ENCODE data around the gene ALKBH5. TPM values are rescaled to one million over a fixed set of nuclear protein-coding genes. Genes with fewer than 3 reads are reported as not detected.

Gene ALKBH5
- total and polyA plus RNA-seq, 2 of the 8 experiments (the other 6 are each of a cell fraction or from before 2014, with no cell fraction given) = 63.7 to 86.4 TPM

DNA sequence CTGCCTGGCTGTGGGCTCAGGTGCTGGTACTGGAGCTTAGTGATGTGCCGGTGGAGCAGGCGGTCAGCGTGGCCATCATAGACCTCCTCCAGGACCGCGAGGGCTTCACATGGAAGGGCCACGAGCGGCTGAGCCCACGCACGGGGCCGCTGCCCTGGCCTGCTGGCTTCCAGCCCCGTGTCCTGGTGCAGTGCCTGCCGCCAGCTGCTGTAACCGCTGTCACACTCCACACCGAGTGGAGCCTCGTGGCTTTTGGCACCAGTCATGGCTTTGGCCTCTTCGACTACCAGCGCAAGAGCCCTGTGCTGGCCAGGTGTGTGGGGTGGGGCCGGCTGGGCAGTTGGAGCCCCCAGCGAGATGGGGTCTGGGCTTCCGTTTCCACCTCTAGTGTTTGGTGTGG, 53.8 kb downstream of the ALKBH5 start:
- Histone ChIP-seq H3K9ac (replicated peaks in 1 of 4; ENCODE audit: extremely low read depth in 1 of 4, low read depth in 3 of 4, low read length in 3 of 4) (no peak overlapping the region), H3K4me1 (replicated peaks in 1 of 4; ENCODE audit: control insufficient read depth in 3 of 4, insufficient read depth in 4 of 4, low read length in 3 of 4) (no peaks in the 10 kb centered on the region; a peak in 1 of 7 replicates), H4K20me1 (replicated peaks in 1 of 2; ENCODE audit: control insufficient read depth in 1 of 2, insufficient read depth in 2 of 2, low read length in 2 of 2) (peaks cover 6 to 23% of the 10 kb centered on the region in 2 experiments), H4K8ac (ENCODE audit: extremely low read depth, insufficient read depth, low read length) (no peak overlapping the region; the same call in 1 of the 2 replicates), H2BK15ac (ENCODE audit: low read length) (no peak overlapping the region), H3K18ac (ENCODE audit: extremely low read depth, low read length) (no peak overlapping the region), H3K27ac (ENCODE audit: low read depth, low read length) (no peak overlapping the region), H3K4me3 (ENCODE audit: extremely low read depth in 1 of 4, insufficient read depth in 2 of 4, low read depth in 3 of 4, low read length in 4 of 4) (no peak overlapping the region), H3K27me3 (replicated peaks in 1 of 4; ENCODE audit: control insufficient read depth in 3 of 4, extremely low read depth in 1 of 4, insufficient read depth in 3 of 4, low read length in 3 of 4) (peaks cover 0 to 2% (median 0%) of the 10 kb centered on the region in 4 experiments; a peak in 1 of 7 replicates), H2AK5ac (ENCODE audit: low read depth, low read length) (no peak overlapping the region), H3K23me2 (ENCODE audit: low read depth, low read length) (no peaks in the 10 kb centered on the region), H2BK20ac (ENCODE audit: low read length) (no peak overlapping the region), H3K4ac (replicated peaks; ENCODE audit: insufficient read length, low read depth, low read length) (no peak overlapping the region), H3K9me3 (ENCODE audit: insufficient read depth in 2 of 2, low read depth in 1 of 2, low read length in 1 of 2) (no peaks in the 10 kb centered on the region), H2BK12ac (ENCODE audit: low read depth, low read length) (no peak overlapping the region), H4K91ac (replicated peaks; ENCODE audit: insufficient read length, low read length) (no peak overlapping the region), H3K14ac (ENCODE audit: insufficient read length) (no peak overlapping the region), H3K79me1 (ENCODE audit: low read depth, low read length) (peaks cover 6% of the 10 kb centered on the region), H3K4me2 (ENCODE audit: insufficient read depth in 1 of 2, low read depth in 2 of 2, low read length in 2 of 2) (no peak overlapping the region), H3K79me2 (ENCODE audit: control insufficient read depth in 1 of 2, insufficient read depth in 2 of 2, low read length in 2 of 2) (0 out of 4 replicates have a peak, but pooled peaks cover 0 to 5% of the 10 kb centered on the region in 2 experiments), H3K56ac (replicated peaks; ENCODE audit: insufficient read length, low read depth, low read length) (no peak overlapping the region), H3K36me3 (ENCODE audit: control insufficient read depth in 2 of 4, insufficient read depth in 4 of 4, low read length in 3 of 4) (peaks cover 28 to 67% (median 49%) of the 10 kb centered on the region in 4 experiments; a peak in 7 of 8 replicates), H3K23ac (ENCODE audit: insufficient read length) (no peak overlapping the region), H4K5ac (ENCODE audit: insufficient read length, low read depth, low read length) (no peak overlapping the region), H2BK5ac (ENCODE audit: low read depth, low read length) (no peak overlapping the region), H2BK120ac (replicated peaks; ENCODE audit: low read depth, low read length) (no peak overlapping the region), H2AFZ (ENCODE audit: low read length) (no peak overlapping the region)
- ChIA-PET POLR2A (ENCODE audit: partially characterized antibody) (interaction anchor here (0.6 to 13.9 kb wide), 3 partner anchors 9 to 23 kb away, joined by 3 to 171 read pairs (median 4); partner anchors contain the start of genes FLII and MIEF2), CTCF (ENCODE audit: partially characterized antibody) (interaction anchor here (0.9 to 2.1 kb wide), 2 partner anchors 20 to 29 kb away, joined by 4 to 6 read pairs; no protein-coding TSS in a partner anchor)
- DNase-seq (ENCODE audit: low read depth in 1 of 2, low spot score in 2 of 2) (no peak), FAIRE-seq (no peak)
- 96% methylated on average over 19 of the region's 20 CpGs; no CpG with 5 or more reads in 1 of the 2 experiments for WGBS, 2 experiments (ENCODE audit: extremely low coverage in 1 of 2, insufficient coverage in 1 of 2, insufficient read length in 1 of 2, insufficient replicate concordance in 2 of 2, low coverage in 1 of 2, low lambda C conversion rate in 2 of 2, missing lambda C conversion rate in 1 of 2)
- TF ChIP-seq JUN (IDR thresholded peaks at IDR 0.05; ENCODE audit: low read depth, low read length) (no peak), GABPA (IDR thresholded peaks at IDR 0.05; ENCODE audit: borderline replicate concordance, insufficient read depth, low read length) (no peak), TAF7 (optimal IDR thresholded peaks at IDR 0.05; ENCODE audit: borderline replicate concordance, low read depth, low read length) (no peak), PHF8 (conservative IDR thresholded peaks at IDR 0.05; ENCODE audit: low read depth, low read length) (no peak), ASH2L (IDR thresholded peaks at IDR 0.05; ENCODE audit: low read length) (no peak), SIRT6 (IDR thresholded peaks at IDR 0.05; ENCODE audit: low read length) (no peak), BCL11A (IDR thresholded peaks at IDR 0.05; ENCODE audit: low read depth in 2 of 2, low read length in 2 of 2) (no peak), RAD21 (IDR thresholded peaks at IDR 0.05 in 1 of 2, conservative IDR thresholded peaks at IDR 0.05 in 1 of 2; ENCODE audit: low read depth in 2 of 2, low read length in 2 of 2) (no peak), SRF (IDR thresholded peaks at IDR 0.05; ENCODE audit: low read depth, low read length) (no peak), POLR2AphosphoS5 (IDR thresholded peaks at IDR 0.05; ENCODE audit: low read depth, low read length) (no peak)
- TF ChIP-seq, protein P1, sequence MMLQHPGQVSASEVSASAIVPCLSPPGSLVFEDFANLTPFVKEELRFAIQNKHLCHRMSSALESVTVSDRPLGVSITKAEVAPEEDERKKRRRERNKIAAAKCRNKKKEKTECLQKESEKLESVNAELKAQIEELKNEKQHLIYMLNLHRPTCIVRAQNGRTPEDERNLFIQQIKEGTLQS (IDR thresholded peaks at IDR 0.05; ENCODE audit: insufficient read depth, low read depth, low read length) = no peak
